GM11168 (cell line): ENCODE results near the gene PBX1.
"Not testable (repeated sequence)": the region's sequence is repeated elsewhere in the genome, so short reads cannot be mapped to it uniquely, and the experiment has no call there.

Experiments used
- in situ Hi-C: fragments of 300-500 bp; cut with MboI; formaldehyde crosslinking; loops from one replicate; pipeline ENCODE4 v1.12.0; 2022; ENCODE audit warnings: low sequenced_read_pairs; ENCODE audit not compliant: unreplicated experiment

Gene PBX1

GRCh38 chr1:164588516-164589341 is 29.7 kb downstream of the PBX1 start:
- in situ Hi-C loops: no loop called here

GRCh38 chr1:164589408-164589807 is 30.4 kb downstream of the PBX1 start:
- in situ Hi-C loops: no loop called here

GRCh38 chr1:164589961-164590507 is 31.1 kb downstream of the PBX1 start:
- in situ Hi-C loops: no loop called here

- in situ Hi-C loops: no loop called here
Observed at GRCh38 chr1:164590592-164590991, 31.6 kb downstream of the PBX1 start.

GRCh38 chr1:164591858-164592257 is 32.9 kb downstream of the PBX1 start:
- in situ Hi-C loops: no loop called here

- in situ Hi-C loops: no loop called here
Observed at GRCh38 chr1:164592634-164593033, 33.6 kb downstream of the PBX1 start.

GRCh38 chr1:164595212-164595611 is 36.2 kb downstream of the PBX1 start:
- in situ Hi-C loops: no loop called here

GRCh38 chr1:164596172-164596571 is 37.2 kb downstream of the PBX1 start:
- in situ Hi-C loops: no loop called here

GRCh38 chr1:164598719-164599118 is 39.7 kb downstream of the PBX1 start:
- in situ Hi-C loops: no loop called here

- in situ Hi-C loops: no loop called here
Observed at GRCh38 chr1:164599272-164599671, 40.3 kb downstream of the PBX1 start.

- in situ Hi-C loops: no loop called here
Observed at GRCh38 chr1:164601399-164602100, 42.6 kb downstream of the PBX1 start.

GRCh38 chr1:164602101-164602422 is 43.1 kb downstream of the PBX1 start:
- in situ Hi-C loops: no loop called here

GRCh38 chr1:164602480-164603093 is 43.6 kb downstream of the PBX1 start:
- in situ Hi-C loops: no loop called here

GRCh38 chr1:164603805-164604204 is 44.8 kb downstream of the PBX1 start:
- in situ Hi-C loops: not testable (repeated sequence)

GRCh38 chr1:164604541-164604940 is 45.6 kb downstream of the PBX1 start:
- in situ Hi-C loops: no loop called here

- in situ Hi-C loops: no loop called here
Observed at GRCh38 chr1:164605254-164606091, 46.5 kb downstream of the PBX1 start.

- in situ Hi-C loops: no loop called here
Observed at GRCh38 chr1:164607351-164607750, 48.4 kb downstream of the PBX1 start.

GRCh38 chr1:164608651-164609057 is 49.7 kb downstream of the PBX1 start:
- in situ Hi-C loops: no loop called here

- in situ Hi-C loops: no loop called here
Observed at GRCh38 chr1:164609089-164609488, 50.1 kb downstream of the PBX1 start.

GRCh38 chr1:164610538-164611222 is 51.7 kb downstream of the PBX1 start:
- in situ Hi-C loops: no loop called here
